Measurements from ENCODE around the gene COA8.

GRCh38 chr14:103627073-103628025, 64.6 kb downstream of the COA8 start:
- TF ChIP-seq CTCF (IDR thresholded peaks at IDR 0.05) (no peak), EP300 (IDR thresholded peaks at IDR 0.05) (no peak), POLR2A (IDR thresholded peaks at IDR 0.05) (no peak)

Measured in sigmoid colon (tissue), 4 donors.